PFSK-1 (cell line): ENCODE data around the gene ANXA6.

Experiments used
- POLR2AphosphoS5 ChIP-seq: IDR thresholded peaks from 2 replicates; pipeline ENCODE4 v1.6.1; 2012; ENCODE audit warnings: low read depth, mild to moderate bottlenecking, control low read depth, low read length, moderate library complexity
- SIN3A ChIP-seq: IDR thresholded peaks from 2 replicates; pipeline ENCODE4 v1.6.1; 2012; ENCODE audit warnings: mild to moderate bottlenecking, low read length, moderate library complexity, borderline replicate concordance; ENCODE audit not compliant: insufficient read depth

- TF ChIP-seq POLR2AphosphoS5 = no peak
- TF ChIP-seq SIN3A = no peak
Measured at GRCh38 chr5:151067632-151068432, 89.7 kb downstream of the ANXA6 start.
